DMS114 treated with DMSO at 0.1 percent for 48 hours (cell line): ENCODE measurements around the gene EID3.
"Not testable (repeated sequence)": the region's sequence is repeated elsewhere in the genome, so short reads cannot be mapped to it uniquely, and the experiment has no call there.

Experiments used
- DNase-seq: peaks from one replicate; lab custom pipeline; 2025; ENCODE audit not compliant: unreplicated experiment; lab: John Stamatoyannopoulos, UW

EID3 gene

GRCh38 chr12:104303538-104304151 is at the start of gene EID3:
Gene EID3, plus strand, starts transcription at chr12:104303739. Its CDS starts 196 bp downstream, at chr12:104303935.
- peak; percentile 87 for DNase-seq

GRCh38 chr12:104257913-104258472 is 45.5 kb upstream of the EID3 start:
- DNase-seq, result no peak

- no peak for DNase-seq
Measured at GRCh38 chr12:104258476-104259067, 45.0 kb upstream of the EID3 start.

GRCh38 chr12:104263026-104263425 is 40.5 kb upstream of the EID3 start:
- DNase-seq, result no peak

GRCh38 chr12:104263580-104264358 is 39.8 kb upstream of the EID3 start:
- DNase-seq, result no peak

GRCh38 chr12:104265436-104265835 is 38.1 kb upstream of the EID3 start:
- not testable (repeated sequence) for DNase-seq

- DNase-seq, result no peak
Measured at GRCh38 chr12:104272938-104273337, 30.6 kb upstream of the EID3 start.

- no peak for DNase-seq
Measured at GRCh38 chr12:104273503-104273902, 30.0 kb upstream of the EID3 start.

GRCh38 chr12:104274811-104275210 is 28.7 kb upstream of the EID3 start:
- DNase-seq, result no peak

GRCh38 chr12:104275689-104276088 is 27.9 kb upstream of the EID3 start:
- DNase-seq, result no peak

GRCh38 chr12:104276273-104277131 is 27.0 kb upstream of the EID3 start:
- no peak for DNase-seq

GRCh38 chr12:104279164-104279563 is 24.4 kb upstream of the EID3 start:
- no peak for DNase-seq

GRCh38 chr12:104280111-104280510 is 23.4 kb upstream of the EID3 start:
- no peak for DNase-seq

GRCh38 chr12:104280717-104281458 is 22.7 kb upstream of the EID3 start:
- DNase-seq, result no peak

GRCh38 chr12:104281636-104282035 is 21.9 kb upstream of the EID3 start:
- no peak for DNase-seq

GRCh38 chr12:104282109-104282508 is 21.4 kb upstream of the EID3 start:
- DNase-seq, result no peak

GRCh38 chr12:104285740-104286515 is 17.6 kb upstream of the EID3 start:
- DNase-seq, result no peak

- peak; percentile 88 for DNase-seq
Measured at GRCh38 chr12:104286516-104287482, 16.7 kb upstream of the EID3 start.
